H9 (cell line): ENCODE measurements around the gene GRIP1. TPM values are rescaled to one million over a fixed set of nuclear protein-coding genes. Genes with fewer than 3 reads are reported as not detected.

Experiments
- DNase-seq: peaks from one replicate; pipeline ENCODE4 v3.0.0-alpha.2; 2017
- H2AFZ ChIP-seq: one replicate; pipeline ENCODE4 v1.6.1; 2013; ENCODE audit warnings: mild to moderate bottlenecking, low read length, control low read depth, moderate library complexity
- H2AK5ac ChIP-seq: 2 replicates; pipeline ENCODE4 v1.6.1; 2013; ENCODE audit warnings: low read length, control low read depth, mixed read lengths; ENCODE audit not compliant: insufficient read length
- H2BK120ac ChIP-seq: one replicate; pipeline ENCODE4 v1.6.1; 2013; ENCODE audit warnings: low read depth, mild to moderate bottlenecking, low read length, control low read depth, inconsistent platforms; ENCODE audit not compliant: poor library complexity, severe bottlenecking
- H2BK12ac ChIP-seq: 2 replicates; pipeline ENCODE4 v1.6.1; 2013; ENCODE audit warnings: low read length, control low read depth, mixed read lengths, low read depth; ENCODE audit not compliant: insufficient read length
- H2BK15ac ChIP-seq: 2 replicates; pipeline ENCODE4 v1.6.1; 2013; ENCODE audit warnings: low read depth, low read length, control low read depth
- H2BK20ac ChIP-seq: one replicate; pipeline ENCODE4 v1.6.1; 2013; ENCODE audit warnings: low read depth, mild to moderate bottlenecking, low read length, control low read depth, inconsistent platforms; ENCODE audit not compliant: poor library complexity, severe bottlenecking
- H2BK5ac ChIP-seq: 2 replicates; pipeline ENCODE4 v1.6.1; 2013; ENCODE audit warnings: low read length, control low read depth, mixed read lengths; ENCODE audit not compliant: insufficient read length
- H3K14ac ChIP-seq: 2 replicates; pipeline ENCODE4 v1.6.1; 2013; ENCODE audit warnings: low read length, control low read depth; ENCODE audit not compliant: insufficient read depth
- H3K18ac ChIP-seq: 2 replicates; pipeline ENCODE4 v1.6.1; 2013; ENCODE audit warnings: low read depth, mild to moderate bottlenecking, mixed read lengths, low read length, control low read depth; ENCODE audit not compliant: insufficient read length
- H3K23ac ChIP-seq: 2 replicates; pipeline ENCODE4 v1.6.1; 2013; ENCODE audit warnings: low read length, control low read depth, mixed read lengths, low read depth; ENCODE audit not compliant: insufficient read length
- H3K23me2 ChIP-seq: 2 replicates; pipeline ENCODE4 v1.6.1; 2013; ENCODE audit warnings: low read depth, mild to moderate bottlenecking, mixed read lengths, low read length, control low read depth; ENCODE audit not compliant: insufficient read length, poor library complexity, severe bottlenecking
- H3K27ac ChIP-seq: 2 replicates; pipeline ENCODE4 v1.5.1; 2013; ENCODE audit warnings: low read length, control low read depth, mixed read lengths, low read depth; ENCODE audit not compliant: insufficient read length
- H3K27me3 ChIP-seq: 2 replicates; pipeline ENCODE4 v1.6.1; 2013; ENCODE audit warnings: low read length, control low read depth, inconsistent platforms; ENCODE audit not compliant: insufficient read depth
- H3K4ac ChIP-seq: 2 replicates; pipeline ENCODE4 v1.6.1; 2013; ENCODE audit warnings: low read depth, mild to moderate bottlenecking, control low read depth, inconsistent platforms, low read length, moderate library complexity
- H3K4me1 ChIP-seq: 2 replicates; pipeline ENCODE4 v1.6.1; 2013; ENCODE audit warnings: low read length, control low read depth, inconsistent platforms; ENCODE audit not compliant: insufficient read depth
- H3K4me2 ChIP-seq: 2 replicates; pipeline ENCODE4 v1.6.1; 2013; ENCODE audit warnings: low read length, control low read depth, mixed read lengths; ENCODE audit not compliant: insufficient read length, insufficient read depth
- H3K56ac ChIP-seq: 2 replicates; pipeline ENCODE4 v1.6.1; 2013; ENCODE audit warnings: low read depth, mild to moderate bottlenecking, mixed read lengths, low read length, control low read depth; ENCODE audit not compliant: insufficient read length
- H3K79me1 ChIP-seq: 2 replicates; pipeline ENCODE4 v1.6.1; 2013; ENCODE audit warnings: low read depth, mild to moderate bottlenecking, moderate library complexity, low read length, control low read depth, inconsistent platforms; ENCODE audit not compliant: insufficient read depth, poor library complexity, severe bottlenecking
- H3K79me2 ChIP-seq: 2 replicates; pipeline ENCODE4 v1.6.1; 2013; ENCODE audit warnings: low read length, control low read depth, inconsistent platforms; ENCODE audit not compliant: insufficient read depth
- H3K9ac ChIP-seq: 2 replicates; pipeline ENCODE4 v1.6.1; 2013; ENCODE audit warnings: low read length, control low read depth, mixed read lengths; ENCODE audit not compliant: insufficient read length; ENCODE audit errors: extremely low read depth
- H3K9me3 ChIP-seq: one replicate; pipeline ENCODE4 v1.6.1; 2013; ENCODE audit warnings: low read depth, low read length, inconsistent platforms; ENCODE audit not compliant: control insufficient read depth
- H3T11ph ChIP-seq: one replicate; pipeline ENCODE4 v1.6.1; 2013; ENCODE audit warnings: mild to moderate bottlenecking, low read length, control low read depth, inconsistent platforms
- H4K20me1 ChIP-seq: one replicate; pipeline ENCODE4 v1.6.1; 2013; ENCODE audit not compliant: control insufficient read depth, insufficient read length, insufficient read depth
- H4K5ac ChIP-seq: 2 replicates; pipeline ENCODE4 v1.6.1; 2013; ENCODE audit warnings: low read depth, mild to moderate bottlenecking, mixed read lengths, low read length, control low read depth; ENCODE audit not compliant: insufficient read length
- H4K8ac ChIP-seq: replicated peaks from 2 replicates; pipeline ENCODE4 v1.6.1; 2013; ENCODE audit warnings: low read length, control low read depth, mixed read lengths, low read depth; ENCODE audit not compliant: insufficient read length
- H4K91ac ChIP-seq: 2 replicates; pipeline ENCODE4 v1.6.1; 2013; ENCODE audit warnings: low read depth, mild to moderate bottlenecking, moderate library complexity, mixed read lengths, low read length, control low read depth; ENCODE audit not compliant: insufficient read length
- H3K27ac Mint-ChIP-seq, 3 experiments: 2 replicates in 2 of 3; 3 replicates in 1 of 3; pipeline ENCODE4 v1.8.0; 2020 to 2021; ENCODE audit warnings: mixed read lengths in 3 of 3, mild to moderate bottlenecking in 1 of 3, moderate library complexity in 1 of 3
- H3K27me3 Mint-ChIP-seq: 2 replicates; pipeline ENCODE4 v1.8.0; 2021; ENCODE audit warnings: low read depth, mild to moderate bottlenecking, moderate library complexity, mixed read lengths
- H3K36me3 Mint-ChIP-seq, 3 experiments: 2 replicates in 2 of 3; 3 replicates in 1 of 3; pipeline ENCODE4 v1.8.0; 2020 to 2021; ENCODE audit warnings: low read depth in 3 of 3, mixed read lengths in 3 of 3; ENCODE audit not compliant: insufficient read depth in 1 of 3
- H3K4me1 Mint-ChIP-seq, 2 experiments: 2 replicates each; pipeline ENCODE4 v1.8.0; 2020; ENCODE audit warnings: mixed read lengths in 2 of 2
- H3K4me3 Mint-ChIP-seq, 2 experiments: 2 replicates in 1 of 2; 3 replicates in 1 of 2; pipeline ENCODE4 v1.8.0; 2020 to 2021; ENCODE audit warnings: mild to moderate bottlenecking in 2 of 2, mixed read lengths in 2 of 2, moderate library complexity in 1 of 2
- H3K9me3 Mint-ChIP-seq, 2 experiments: 2 replicates in 1 of 2; 3 replicates in 1 of 2; pipeline ENCODE4 v1.8.0; 2020; ENCODE audit warnings: mild to moderate bottlenecking in 2 of 2, mixed read lengths in 2 of 2, moderate library complexity in 1 of 2
- CTCF ChIP-seq: fragments of 200-600 bp; sonication (generic); conservative IDR thresholded peaks from 3 replicates; pipeline ENCODE4 v1.8.0; 2021; ENCODE audit warnings: antibody characterized with exemption, mild to moderate bottlenecking
- WGBS: extraction: QIAGEN DNeasy Blood & Tissue Kit; methylation state at CpG from one replicate; pipeline ENCODE4 v1.1.7; 2013; ENCODE audit warnings: missing lambda C conversion rate, low lambda C conversion rate, mixed read lengths; ENCODE audit not compliant: insufficient read length; ENCODE audit errors: extremely low coverage; 5-methylcytosine and 5-hydroxymethylcytosine counted together
- total RNA-seq: library from RNA; stranded (reverse); gene quantifications from 2 replicates; pipeline ENCODE4 v1.2.1, GENCODE V29; 2021

GRIP1 gene
- total RNA-seq, 1 experiment from 2014 or later: 19.5 TPM

- no peak overlapping the region for H3K9ac ChIP-seq
- no peak overlapping the region for H2BK12ac ChIP-seq
- WGBS: no CpG with 5 or more reads among the region's 1 CpG
- no peak overlapping the region for H3K14ac ChIP-seq
- H3K9me3 ChIP-seq: no peaks in the 10 kb centered on the region
- no peak overlapping the region for H3T11ph ChIP-seq
- H4K5ac ChIP-seq: no peak overlapping the region
- H3K23ac ChIP-seq: no peak overlapping the region
- Mint-ChIP-seq H3K4me1 (peaks cover 64 to 80% of the 10 kb centered on the region in 2 experiments), H3K36me3 (0 out of 7 replicates have a peak, but pooled peaks cover 0 to under 1% (median 0%) of the 10 kb centered on the region in 3 experiments), H3K4me3 (no peak overlapping the region), H3K9me3 (no peaks in the 10 kb centered on the region), H3K27me3 (no peaks in the 10 kb centered on the region), H3K27ac (peak overlapping the region; percentile 71 to 97 (median 91); a peak in 6 of 7 replicates)
- no peak overlapping the region for H2BK120ac ChIP-seq
- H2AFZ ChIP-seq: no peak overlapping the region
- H4K8ac ChIP-seq: no peak overlapping the region
- peak overlapping the region; percentile 26 for H3K4me2 ChIP-seq
- no peak overlapping the region for H2BK5ac ChIP-seq
- peak overlapping the region; percentile 98 for H3K27ac ChIP-seq
- no peak overlapping the region for H2BK15ac ChIP-seq
- no peaks in the 10 kb centered on the region for H3K27me3 ChIP-seq
- no peaks in the 10 kb centered on the region for H3K79me1 ChIP-seq
- peaks cover 11% of the 10 kb centered on the region; the same call in 1 of the 2 replicates for H3K4me1 ChIP-seq
- DNase-seq: peak; percentile 54
- H3K79me2 ChIP-seq: no peaks in the 10 kb centered on the region
- no peak overlapping the region for H3K4ac ChIP-seq
- no peak overlapping the region for H2AK5ac ChIP-seq
- H3K56ac ChIP-seq: no peak overlapping the region
- H2BK20ac ChIP-seq: no peak overlapping the region
- H3K23me2 ChIP-seq: no peaks in the 10 kb centered on the region
- no peak overlapping the region for H3K18ac ChIP-seq
- no peaks in the 10 kb centered on the region for H4K20me1 ChIP-seq
- H4K91ac ChIP-seq: no peak overlapping the region
- TF ChIP-seq CTCF: no peak
These were observed 182.3 kb downstream of the GRIP1 start for GRCh38 chr12:66496595-66496994.
